Calu3 (cell line): ENCODE results near the gene PIEZO2. TPM values are rescaled to one million over a fixed set of nuclear protein-coding genes. Genes with fewer than 3 reads are reported as not detected.

Source experiments
- BruUV-seq: library from RNA; stranded (reverse); fragments of 400-500 nt; replicated peaks from 2 replicates; lab custom pipeline; 2021; lab: Mats Ljungman, UMichigan
- CTCF ChIA-PET: fragments of 300-600 bp; sonication (Branson Sonifier 250); formaldehyde crosslinking; loops from one replicate; lab custom pipeline; 2022; ENCODE audit warnings: antibody characterized with exemption; lab: Charles Lee
- DNase-seq: peaks from one replicate; pipeline ENCODE4 v3.0.0; 2022
- H3K27ac Mint-ChIP-seq: one replicate; pipeline ENCODE4 v1.8.0; 2022; ENCODE audit warnings: mixed read lengths; ENCODE audit not compliant: unreplicated experiment
- H3K27me3 Mint-ChIP-seq: one replicate; pipeline ENCODE4 v1.8.0; 2022; ENCODE audit warnings: mixed read lengths; ENCODE audit not compliant: unreplicated experiment
- H3K36me3 Mint-ChIP-seq: one replicate; pipeline ENCODE4 v1.8.0; 2022; ENCODE audit warnings: mild to moderate bottlenecking, moderate library complexity, mixed read lengths; ENCODE audit not compliant: insufficient read depth, unreplicated experiment
- H3K4me1 Mint-ChIP-seq: one replicate; pipeline ENCODE4 v1.8.0; 2022; ENCODE audit warnings: mild to moderate bottlenecking, low read depth, mixed read lengths; ENCODE audit not compliant: unreplicated experiment
- H3K4me3 Mint-ChIP-seq: one replicate; pipeline ENCODE4 v1.8.0; 2022; ENCODE audit warnings: mild to moderate bottlenecking, low read depth, moderate library complexity, mixed read lengths; ENCODE audit not compliant: unreplicated experiment
- H3K9me3 Mint-ChIP-seq: one replicate; pipeline ENCODE4 v1.8.0; 2022; ENCODE audit warnings: low read depth, mixed read lengths; ENCODE audit not compliant: unreplicated experiment
- intact Hi-C: fragments of 100-400 bp; cut with micrococcal nuclease; formaldehyde crosslinking; loops from one replicate; pipeline ENCODE4 v1.10.0; 2022; ENCODE audit not compliant: unreplicated experiment
- total RNA-seq: library from RNA; stranded (reverse); gene quantifications from 2 replicates; pipeline ENCODE4 v1.2.3, GENCODE V29; 2022
- TF ChIP-seq, protein P1 (sequence below): fragments of 200-600 bp; IDR thresholded peaks from one replicate; pipeline ENCODE4 v1.8.0; 2022; ENCODE audit warnings: antibody characterized with exemption; ENCODE audit not compliant: unreplicated experiment

Gene PIEZO2
- total RNA-seq, 1 experiment from 2014 or later, result 0.24 TPM

DNA sequence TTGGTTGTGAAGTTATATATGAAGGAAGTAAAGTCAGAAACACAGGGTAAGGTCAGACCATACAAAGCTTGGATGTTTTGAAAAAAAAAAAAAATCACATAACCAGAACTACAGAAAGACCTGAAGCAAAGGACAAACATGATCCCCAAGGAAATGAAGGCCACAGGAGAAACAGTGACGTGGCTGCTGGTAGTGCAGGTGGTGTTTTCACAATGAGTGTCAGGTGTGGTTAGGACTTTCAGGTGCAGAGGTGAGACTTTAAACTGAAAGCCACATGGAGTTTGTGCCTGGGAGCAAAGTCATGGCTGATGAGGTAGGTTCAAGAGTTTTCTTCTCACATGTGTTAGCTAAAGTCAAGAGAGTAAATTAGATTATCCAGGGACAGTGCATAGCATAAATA lies 270.7 kb downstream of the PIEZO2 start:
- H3K27me3 Mint-ChIP-seq, result no peaks in the 10 kb centered on the region
- no peaks in the 10 kb centered on the region for H3K36me3 Mint-ChIP-seq
- CTCF ChIA-PET, result interaction anchor here (0.5 to 0.7 kb wide), 2 partner anchors 11 to 637 kb away, joined by 6 to 7 read pairs; no protein-coding TSS in a partner anchor
- peaks cover 5% of the 10 kb centered on the region for H3K9me3 Mint-ChIP-seq
- no peak overlapping the region for H3K4me3 Mint-ChIP-seq
- no TSS peak for BruUV-seq
- TF ChIP-seq, protein P1, sequence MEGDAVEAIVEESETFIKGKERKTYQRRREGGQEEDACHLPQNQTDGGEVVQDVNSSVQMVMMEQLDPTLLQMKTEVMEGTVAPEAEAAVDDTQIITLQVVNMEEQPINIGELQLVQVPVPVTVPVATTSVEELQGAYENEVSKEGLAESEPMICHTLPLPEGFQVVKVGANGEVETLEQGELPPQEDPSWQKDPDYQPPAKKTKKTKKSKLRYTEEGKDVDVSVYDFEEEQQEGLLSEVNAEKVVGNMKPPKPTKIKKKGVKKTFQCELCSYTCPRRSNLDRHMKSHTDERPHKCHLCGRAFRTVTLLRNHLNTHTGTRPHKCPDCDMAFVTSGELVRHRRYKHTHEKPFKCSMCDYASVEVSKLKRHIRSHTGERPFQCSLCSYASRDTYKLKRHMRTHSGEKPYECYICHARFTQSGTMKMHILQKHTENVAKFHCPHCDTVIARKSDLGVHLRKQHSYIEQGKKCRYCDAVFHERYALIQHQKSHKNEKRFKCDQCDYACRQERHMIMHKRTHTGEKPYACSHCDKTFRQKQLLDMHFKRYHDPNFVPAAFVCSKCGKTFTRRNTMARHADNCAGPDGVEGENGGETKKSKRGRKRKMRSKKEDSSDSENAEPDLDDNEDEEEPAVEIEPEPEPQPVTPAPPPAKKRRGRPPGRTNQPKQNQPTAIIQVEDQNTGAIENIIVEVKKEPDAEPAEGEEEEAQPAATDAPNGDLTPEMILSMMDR, result no peak
- H3K27ac Mint-ChIP-seq, result no peak overlapping the region
- intact Hi-C loops, result no loop called here
- DNase-seq, result no peak
- no peaks in the 10 kb centered on the region for H3K4me1 Mint-ChIP-seq

DNA sequence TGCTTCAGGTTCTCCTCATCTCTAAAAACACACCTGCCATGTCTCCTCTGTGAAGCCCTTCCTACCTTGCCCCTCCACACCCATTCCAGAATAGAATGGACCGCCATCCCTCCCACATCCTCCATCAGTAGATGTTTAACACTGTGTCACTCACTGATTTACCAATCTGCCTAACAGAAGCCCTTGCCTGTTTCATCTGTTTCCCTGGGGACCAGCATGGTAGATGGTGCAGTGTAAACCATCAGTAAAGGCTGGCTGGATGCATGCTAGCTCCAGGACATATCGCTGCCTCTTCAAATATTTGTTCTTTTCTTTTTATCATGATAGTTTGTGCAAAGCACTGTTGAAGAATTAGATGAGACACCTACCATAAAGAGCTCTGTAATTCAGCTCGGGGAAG lies 271.4 kb downstream of the PIEZO2 start:
- no TSS peak for BruUV-seq
- DNase-seq, result no peak
- Mint-ChIP-seq H3K27ac (no peak overlapping the region), H3K27me3 (no peaks in the 10 kb centered on the region), H3K36me3 (no peaks in the 10 kb centered on the region), H3K9me3 (peaks cover 5% of the 10 kb centered on the region), H3K4me1 (no peaks in the 10 kb centered on the region), H3K4me3 (no peak overlapping the region)
- TF ChIP-seq, protein P1, result no peak
- intact Hi-C loops, result no loop called here
- CTCF ChIA-PET, result interaction anchor here (0.5 kb wide), 1 partner anchor 638 kb away, joined by 6 read pairs; no protein-coding TSS in a partner anchor

DNA sequence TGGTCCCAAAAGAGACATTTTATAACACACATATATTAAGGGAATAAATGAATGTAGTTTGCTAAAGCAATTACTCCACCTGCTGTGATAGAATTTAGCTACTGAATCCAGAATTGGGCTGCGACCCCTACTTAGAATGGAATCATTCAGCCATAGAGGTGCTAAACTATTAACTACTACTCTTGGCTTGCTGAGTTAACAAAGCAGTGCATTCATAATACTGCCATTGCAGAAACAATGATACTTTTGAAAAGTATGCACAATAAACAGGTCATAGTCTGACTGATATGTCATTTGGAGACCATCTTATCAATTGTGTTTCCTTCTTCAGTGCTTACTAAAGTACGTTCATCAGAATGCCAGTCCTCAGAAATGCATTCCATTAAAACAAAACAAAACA lies 273.6 kb downstream of the PIEZO2 start:
- intact Hi-C loops, result no loop called here
- no peak overlapping the region for H3K4me3 Mint-ChIP-seq
- peaks cover 3% of the 10 kb centered on the region for H3K9me3 Mint-ChIP-seq
- TF ChIP-seq, protein P1, result no peak
- BruUV-seq, result no TSS peak
- no peaks in the 10 kb centered on the region for H3K4me1 Mint-ChIP-seq
- no peak overlapping the region for H3K27ac Mint-ChIP-seq
- no peaks in the 10 kb centered on the region for H3K27me3 Mint-ChIP-seq
- no peak for DNase-seq
- no peaks in the 10 kb centered on the region for H3K36me3 Mint-ChIP-seq
- CTCF ChIA-PET, result no interaction called here

DNA sequence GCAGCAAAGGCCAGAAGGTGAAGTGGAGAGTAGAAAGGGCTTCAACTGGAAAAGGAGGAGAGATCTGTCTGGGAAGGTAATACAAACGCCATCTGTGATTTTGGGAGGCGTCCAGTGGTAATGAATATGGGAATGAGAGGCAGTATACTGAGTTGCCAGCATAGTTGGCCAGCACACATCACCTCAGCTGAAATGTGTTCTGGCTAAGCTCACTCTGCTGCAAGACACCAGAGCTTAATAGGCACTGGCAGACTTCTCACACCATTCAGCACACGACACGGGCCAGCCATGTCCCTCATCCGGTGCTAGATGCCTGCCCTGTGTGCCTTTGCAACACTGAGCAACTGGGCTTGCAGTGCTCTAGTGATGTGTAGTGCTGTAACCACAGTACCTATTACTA lies 277.1 kb downstream of the PIEZO2 start:
- DNase-seq, result no peak
- Mint-ChIP-seq H3K4me3 (no peak overlapping the region), H3K27me3 (no peaks in the 10 kb centered on the region), H3K27ac (no peak overlapping the region), H3K36me3 (no peaks in the 10 kb centered on the region), H3K9me3 (peaks cover 3% of the 10 kb centered on the region), H3K4me1 (no peaks in the 10 kb centered on the region)
- CTCF ChIA-PET, result no interaction called here
- TF ChIP-seq, protein P1, result no peak
- intact Hi-C loops, result no loop called here
- BruUV-seq, result no TSS peak
